ENCODE data around the gene RPL41. TPM values are rescaled to one million over a fixed set of nuclear protein-coding genes. Genes with fewer than 3 reads are reported as not detected.
A peak's percentile ranks its signal among the peaks of the same experiment; 100 is the strongest.

RPL41 gene
- total and polyA plus RNA-seq, 10 of the 15 experiments (the other 5 are each of a cell fraction or from before 2014, with no cell fraction given), result 4,144 to 19,112 (median 8,004) TPM

DNA sequence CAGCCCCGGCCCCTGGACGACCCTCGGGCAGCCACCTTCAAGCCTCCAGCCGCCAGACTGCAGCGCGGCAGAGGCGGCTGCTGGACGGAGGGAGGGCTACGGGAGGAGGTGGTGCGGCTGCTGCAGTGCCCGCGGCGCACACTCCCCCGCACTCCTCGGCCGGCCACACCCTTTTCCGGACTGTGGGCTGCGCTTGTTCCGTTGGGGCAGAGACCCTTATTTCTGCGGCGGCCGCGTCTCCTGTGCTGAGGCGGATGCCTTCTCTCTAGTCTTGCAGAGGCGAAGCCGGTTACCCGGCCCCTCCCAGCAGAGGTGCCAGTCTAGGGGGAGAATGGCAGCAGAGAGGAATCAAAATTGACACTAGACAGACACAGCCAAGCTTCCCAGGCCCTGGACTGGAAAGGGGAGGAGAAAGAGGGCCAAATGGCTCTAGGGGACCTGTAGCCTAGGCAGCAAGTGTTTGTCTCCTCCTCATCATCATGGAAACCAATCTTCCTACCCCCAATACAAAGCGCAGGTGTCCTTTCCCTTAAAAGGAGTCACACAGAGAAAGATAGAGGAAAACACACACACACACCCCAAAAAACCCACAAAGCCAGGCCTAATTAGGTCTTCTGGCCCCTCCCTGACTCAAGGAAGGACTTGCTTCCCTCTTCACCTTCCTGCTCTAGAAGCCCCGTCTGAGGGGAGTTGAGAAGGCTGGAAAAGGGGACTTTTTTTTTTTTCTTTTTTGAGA, 12.9 kb downstream of the RPL41 start (continued):
- TF ChIP-seq, protein P1, sequence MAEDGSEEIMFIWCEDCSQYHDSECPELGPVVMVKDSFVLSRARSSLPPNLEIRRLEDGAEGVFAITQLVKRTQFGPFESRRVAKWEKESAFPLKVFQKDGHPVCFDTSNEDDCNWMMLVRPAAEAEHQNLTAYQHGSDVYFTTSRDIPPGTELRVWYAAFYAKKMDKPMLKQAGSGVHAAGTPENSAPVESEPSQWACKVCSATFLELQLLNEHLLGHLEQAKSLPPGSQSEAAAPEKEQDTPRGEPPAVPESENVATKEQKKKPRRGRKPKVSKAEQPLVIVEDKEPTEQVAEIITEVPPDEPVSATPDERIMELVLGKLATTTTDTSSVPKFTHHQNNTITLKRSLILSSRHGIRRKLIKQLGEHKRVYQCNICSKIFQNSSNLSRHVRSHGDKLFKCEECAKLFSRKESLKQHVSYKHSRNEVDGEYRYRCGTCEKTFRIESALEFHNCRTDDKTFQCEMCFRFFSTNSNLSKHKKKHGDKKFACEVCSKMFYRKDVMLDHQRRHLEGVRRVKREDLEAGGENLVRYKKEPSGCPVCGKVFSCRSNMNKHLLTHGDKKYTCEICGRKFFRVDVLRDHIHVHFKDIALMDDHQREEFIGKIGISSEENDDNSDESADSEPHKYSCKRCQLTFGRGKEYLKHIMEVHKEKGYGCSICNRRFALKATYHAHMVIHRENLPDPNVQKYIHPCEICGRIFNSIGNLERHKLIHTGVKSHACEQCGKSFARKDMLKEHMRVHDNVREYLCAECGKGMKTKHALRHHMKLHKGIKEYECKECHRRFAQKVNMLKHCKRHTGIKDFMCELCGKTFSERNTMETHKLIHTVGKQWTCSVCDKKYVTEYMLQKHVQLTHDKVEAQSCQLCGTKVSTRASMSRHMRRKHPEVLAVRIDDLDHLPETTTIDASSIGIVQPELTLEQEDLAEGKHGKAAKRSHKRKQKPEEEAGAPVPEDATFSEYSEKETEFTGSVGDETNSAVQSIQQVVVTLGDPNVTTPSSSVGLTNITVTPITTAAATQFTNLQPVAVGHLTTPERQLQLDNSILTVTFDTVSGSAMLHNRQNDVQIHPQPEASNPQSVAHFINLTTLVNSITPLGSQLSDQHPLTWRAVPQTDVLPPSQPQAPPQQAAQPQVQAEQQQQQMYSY (CRISPR knock-in tag; IDR thresholded peaks at IDR 0.05), result no peak
- TF ChIP-seq, protein P2, sequence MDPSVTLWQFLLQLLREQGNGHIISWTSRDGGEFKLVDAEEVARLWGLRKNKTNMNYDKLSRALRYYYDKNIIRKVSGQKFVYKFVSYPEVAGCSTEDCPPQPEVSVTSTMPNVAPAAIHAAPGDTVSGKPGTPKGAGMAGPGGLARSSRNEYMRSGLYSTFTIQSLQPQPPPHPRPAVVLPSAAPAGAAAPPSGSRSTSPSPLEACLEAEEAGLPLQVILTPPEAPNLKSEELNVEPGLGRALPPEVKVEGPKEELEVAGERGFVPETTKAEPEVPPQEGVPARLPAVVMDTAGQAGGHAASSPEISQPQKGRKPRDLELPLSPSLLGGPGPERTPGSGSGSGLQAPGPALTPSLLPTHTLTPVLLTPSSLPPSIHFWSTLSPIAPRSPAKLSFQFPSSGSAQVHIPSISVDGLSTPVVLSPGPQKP (IDR thresholded peaks at IDR 0.05; ENCODE audit: low read depth, low read length), result 0 out of 2 replicates have a peak, but pooled peaks have one; percentile 45
- TF ChIP-seq ZNF274 (IDR thresholded peaks at IDR 0.05; ENCODE audit: insufficient read depth, insufficient read length), result no peak
- TF ChIP-seq, protein P3, sequence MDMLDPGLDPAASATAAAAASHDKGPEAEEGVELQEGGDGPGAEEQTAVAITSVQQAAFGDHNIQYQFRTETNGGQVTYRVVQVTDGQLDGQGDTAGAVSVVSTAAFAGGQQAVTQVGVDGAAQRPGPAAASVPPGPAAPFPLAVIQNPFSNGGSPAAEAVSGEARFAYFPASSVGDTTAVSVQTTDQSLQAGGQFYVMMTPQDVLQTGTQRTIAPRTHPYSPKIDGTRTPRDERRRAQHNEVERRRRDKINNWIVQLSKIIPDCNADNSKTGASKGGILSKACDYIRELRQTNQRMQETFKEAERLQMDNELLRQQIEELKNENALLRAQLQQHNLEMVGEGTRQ (IDR thresholded peaks at IDR 0.05; ENCODE audit: borderline replicate concordance, low read depth, low read length), result no peak
- no peak for TF ChIP-seq EZH2 (IDR thresholded peaks at IDR 0.05; ENCODE audit: borderline replicate concordance, control insufficient read depth, low read depth, low read length)
- no peak for TF ChIP-seq CREB1 (IDR thresholded peaks at IDR 0.05; ENCODE audit: low read depth)
- TF ChIP-seq TARDBP (IDR thresholded peaks at IDR 0.05; ENCODE audit: borderline replicate concordance), result no peak
- peak; percentile 42; the same call in 1 of the 2 replicates for TF ChIP-seq GATAD2B (conservative IDR thresholded peaks at IDR 0.05; ENCODE audit: low read depth)
- TF ChIP-seq CREM (IDR thresholded peaks at IDR 0.05; ENCODE audit: low read depth), result no peak
- no peak for TF ChIP-seq MEF2A (IDR thresholded peaks at IDR 0.05; ENCODE audit: insufficient read depth, low read depth, low read length)
- TF ChIP-seq, protein P4, sequence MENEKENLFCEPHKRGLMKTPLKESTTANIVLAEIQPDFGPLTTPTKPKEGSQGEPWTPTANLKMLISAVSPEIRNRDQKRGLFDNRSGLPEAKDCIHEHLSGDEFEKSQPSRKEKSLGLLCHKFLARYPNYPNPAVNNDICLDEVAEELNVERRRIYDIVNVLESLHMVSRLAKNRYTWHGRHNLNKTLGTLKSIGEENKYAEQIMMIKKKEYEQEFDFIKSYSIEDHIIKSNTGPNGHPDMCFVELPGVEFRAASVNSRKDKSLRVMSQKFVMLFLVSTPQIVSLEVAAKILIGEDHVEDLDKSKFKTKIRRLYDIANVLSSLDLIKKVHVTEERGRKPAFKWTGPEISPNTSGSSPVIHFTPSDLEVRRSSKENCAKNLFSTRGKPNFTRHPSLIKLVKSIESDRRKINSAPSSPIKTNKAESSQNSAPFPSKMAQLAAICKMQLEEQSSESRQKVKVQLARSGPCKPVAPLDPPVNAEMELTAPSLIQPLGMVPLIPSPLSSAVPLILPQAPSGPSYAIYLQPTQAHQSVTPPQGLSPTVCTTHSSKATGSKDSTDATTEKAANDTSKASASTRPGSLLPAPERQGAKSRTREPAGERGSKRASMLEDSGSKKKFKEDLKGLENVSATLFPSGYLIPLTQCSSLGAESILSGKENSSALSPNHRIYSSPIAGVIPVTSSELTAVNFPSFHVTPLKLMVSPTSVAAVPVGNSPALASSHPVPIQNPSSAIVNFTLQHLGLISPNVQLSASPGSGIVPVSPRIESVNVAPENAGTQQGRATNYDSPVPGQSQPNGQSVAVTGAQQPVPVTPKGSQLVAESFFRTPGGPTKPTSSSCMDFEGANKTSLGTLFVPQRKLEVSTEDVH (IDR thresholded peaks at IDR 0.05; ENCODE audit: low read depth, partially characterized antibody), result no peak
- TF ChIP-seq, protein P5, sequence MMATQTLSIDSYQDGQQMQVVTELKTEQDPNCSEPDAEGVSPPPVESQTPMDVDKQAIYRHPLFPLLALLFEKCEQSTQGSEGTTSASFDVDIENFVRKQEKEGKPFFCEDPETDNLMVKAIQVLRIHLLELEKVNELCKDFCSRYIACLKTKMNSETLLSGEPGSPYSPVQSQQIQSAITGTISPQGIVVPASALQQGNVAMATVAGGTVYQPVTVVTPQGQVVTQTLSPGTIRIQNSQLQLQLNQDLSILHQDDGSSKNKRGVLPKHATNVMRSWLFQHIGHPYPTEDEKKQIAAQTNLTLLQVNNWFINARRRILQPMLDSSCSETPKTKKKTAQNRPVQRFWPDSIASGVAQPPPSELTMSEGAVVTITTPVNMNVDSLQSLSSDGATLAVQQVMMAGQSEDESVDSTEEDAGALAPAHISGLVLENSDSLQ (IDR thresholded peaks at IDR 0.05), result peak; percentile 10; the same call in 1 of the 2 replicates
- TF ChIP-seq HDGF (IDR thresholded peaks at IDR 0.05), result no peak
- TF ChIP-seq JUND (IDR thresholded peaks at IDR 0.05; ENCODE audit: low read depth, low read length), result no peak
- no peak for TF ChIP-seq RELA (IDR thresholded peaks at IDR 0.05; ENCODE audit: borderline replicate concordance, partially characterized antibody)
- no peak for TF ChIP-seq STAT1 (conservative IDR thresholded peaks at IDR 0.05)
- 0 out of 2 replicates have a peak, but pooled peaks have one; percentile 37 for TF ChIP-seq FOXK2 (IDR thresholded peaks at IDR 0.05)
- TF ChIP-seq GABPA (IDR thresholded peaks at IDR 0.05; ENCODE audit: low read depth), result no peak
